SK-N-SH treated with all-trans-retinoic acid at 6 μM for 48 hours (cell line): ENCODE measurements around the gene CALB2.

Experiments
- ATAC-seq: fragments of 200-7000 bp; cut with Tn5 transposase; 3 replicates; pipeline ENCODE4 v1.9.1; 2020; ENCODE audit warnings: mild to moderate bottlenecking, moderate library complexity
- ARNTL ChIP-seq: fragments of 450-650 bp; formaldehyde crosslinking; IDR thresholded peaks from 2 replicates; pipeline ENCODE4 v1.5.0; 2020; ENCODE audit warnings: low read depth, mild to moderate bottlenecking, moderate library complexity, borderline replicate concordance
- BACH2 ChIP-seq: fragments of 250-450 bp; sonication (Bioruptor Pico); IDR thresholded peaks from 2 replicates; pipeline ENCODE4 v1.9.0; 2021; ENCODE audit warnings: mild to moderate bottlenecking, borderline replicate concordance
- CREB5 ChIP-seq: fragments of 250-450 bp; sonication (Bioruptor Pico); IDR thresholded peaks from 2 replicates; pipeline ENCODE4 v1.5.1; 2020; ENCODE audit warnings: low read depth, mild to moderate bottlenecking, moderate library complexity
- CSDC2 ChIP-seq: fragments of 250-450 bp; sonication (Bioruptor Pico); IDR thresholded peaks from 2 replicates; pipeline ENCODE4 v1.5.0; 2020; ENCODE audit warnings: mild to moderate bottlenecking, moderate library complexity
- CSRNP3 ChIP-seq: fragments of 250-450 bp; sonication (Bioruptor Pico); IDR thresholded peaks from 2 replicates; pipeline ENCODE4 v1.5.1; 2021; ENCODE audit warnings: mild to moderate bottlenecking, moderate library complexity
- ESRRG ChIP-seq: fragments of 250-450 bp; sonication (Bioruptor Pico); IDR thresholded peaks from 2 replicates; pipeline ENCODE4 v1.6.1; 2021; ENCODE audit warnings: mild to moderate bottlenecking
- GLIS3 ChIP-seq: fragments of 250-450 bp; sonication (Bioruptor Pico); IDR thresholded peaks from 2 replicates; pipeline ENCODE4 v1.5.0; 2020; ENCODE audit warnings: mild to moderate bottlenecking, moderate library complexity
- ISL1 ChIP-seq: fragments of 250-450 bp; sonication (Bioruptor Pico); IDR thresholded peaks from 2 replicates; pipeline ENCODE4 v2.1.2; 2022; ENCODE audit warnings: mild to moderate bottlenecking, moderate library complexity
- OSR1 ChIP-seq: fragments of 250-450 bp; sonication (Bioruptor Pico); IDR thresholded peaks from 2 replicates; pipeline ENCODE4 v1.8.0; 2022; ENCODE audit warnings: moderate library complexity, mild to moderate bottlenecking, inconsistent platforms
- PATZ1 ChIP-seq: fragments of 250-450 bp; sonication (Bioruptor Pico); IDR thresholded peaks from 2 replicates; pipeline ENCODE4 v1.8.0; 2020; ENCODE audit warnings: mild to moderate bottlenecking, moderate library complexity, borderline replicate concordance
- POU6F1 ChIP-seq: fragments of 250-450 bp; sonication (Bioruptor Pico); IDR thresholded peaks from 2 replicates; pipeline ENCODE4 v1.8.0; 2021; ENCODE audit warnings: low read depth, mild to moderate bottlenecking, moderate library complexity, borderline replicate concordance
- SNAI2 ChIP-seq: fragments of 250-450 bp; sonication (Bioruptor Pico); IDR thresholded peaks from 2 replicates; pipeline ENCODE4 v1.5.0; 2020; ENCODE audit warnings: mild to moderate bottlenecking, moderate library complexity
- TCF4 ChIP-seq: fragments of 250-450 bp; sonication (Bioruptor Pico); IDR thresholded peaks from 2 replicates; pipeline ENCODE4 v1.8.0; 2021; ENCODE audit warnings: mild to moderate bottlenecking, moderate library complexity, borderline replicate concordance
- TSHZ2 ChIP-seq: fragments of 250-450 bp; sonication (Bioruptor Pico); IDR thresholded peaks from 2 replicates; pipeline ENCODE4 v1.5.0; 2020; ENCODE audit warnings: mild to moderate bottlenecking, moderate library complexity
- ZC3H10 ChIP-seq: fragments of 250-450 bp; sonication (Bioruptor Pico); IDR thresholded peaks from 2 replicates; pipeline ENCODE4 v1.5.1; 2021; ENCODE audit warnings: mild to moderate bottlenecking, moderate library complexity
- ZFP3 ChIP-seq: fragments of 250-450 bp; sonication (Bioruptor Pico); IDR thresholded peaks from 2 replicates; pipeline ENCODE4 v1.5.0; 2020; ENCODE audit warnings: mild to moderate bottlenecking, moderate library complexity
- ZFP30 ChIP-seq: fragments of 450-650 bp; formaldehyde crosslinking; IDR thresholded peaks from 2 replicates; pipeline ENCODE4 v1.5.0; 2022; ENCODE audit warnings: mild to moderate bottlenecking, moderate library complexity
- ZNF565 ChIP-seq: fragments of 450-650 bp; formaldehyde crosslinking; conservative IDR thresholded peaks from 2 replicates; pipeline ENCODE4 v1.5.0; 2020; ENCODE audit warnings: low read depth, mild to moderate bottlenecking, moderate library complexity
- ZNF70 ChIP-seq: fragments of 450-650 bp; formaldehyde crosslinking; IDR thresholded peaks from 2 replicates; pipeline ENCODE4 v1.5.0; 2020; ENCODE audit warnings: mild to moderate bottlenecking, moderate library complexity
- ZNF8 ChIP-seq: fragments of 450-650 bp; formaldehyde crosslinking; IDR thresholded peaks from 2 replicates; pipeline ENCODE4 v1.5.0; 2020; ENCODE audit warnings: mild to moderate bottlenecking, moderate library complexity

CALB2 gene

GRCh38 chr16:71406316-71406715, 47.8 kb downstream of the CALB2 start:
- no peak for TF ChIP-seq BACH2 (CRISPR knock-in tag)
- no peak for TF ChIP-seq ARNTL (CRISPR knock-in tag)
- no peak for TF ChIP-seq ZNF565 (CRISPR knock-in tag)
- TF ChIP-seq ZNF8 (CRISPR knock-in tag), result no peak
- no peak for TF ChIP-seq TCF4
- no peak for TF ChIP-seq SNAI2 (CRISPR knock-in tag)
- no peak for TF ChIP-seq PATZ1 (CRISPR knock-in tag)
- TF ChIP-seq ZC3H10 (CRISPR knock-in tag), result no peak
- TF ChIP-seq CSDC2 (CRISPR knock-in tag), result no peak
- TF ChIP-seq ZFP3 (CRISPR knock-in tag), result no peak
- no peak for TF ChIP-seq OSR1 (CRISPR knock-in tag)
- TF ChIP-seq GLIS3 (CRISPR knock-in tag), result no peak
- TF ChIP-seq ZFP30 (CRISPR knock-in tag), result no peak
- no peak for ATAC-seq

GRCh38 chr16:71406724-71407123, 48.2 kb downstream of the CALB2 start:
- no peak for TF ChIP-seq ZNF70 (CRISPR knock-in tag)
- no peak for TF ChIP-seq POU6F1 (CRISPR knock-in tag)
- no peak for TF ChIP-seq PATZ1 (CRISPR knock-in tag)
- TF ChIP-seq BACH2 (CRISPR knock-in tag), result no peak
- no peak for TF ChIP-seq OSR1 (CRISPR knock-in tag)
- no peak for TF ChIP-seq ZNF565 (CRISPR knock-in tag)
- no peak for TF ChIP-seq TCF4
- TF ChIP-seq CSDC2 (CRISPR knock-in tag), result no peak
- no peak for ATAC-seq

GRCh38 chr16:71407731-71408130, 49.2 kb downstream of the CALB2 start:
- no peak for ATAC-seq
- TF ChIP-seq PATZ1 (CRISPR knock-in tag), result no peak
- TF ChIP-seq ZNF8 (CRISPR knock-in tag), result no peak

- ATAC-seq, result no peak
- TF ChIP-seq CSRNP3 (no peak), SNAI2 (CRISPR knock-in tag) (no peak), ARNTL (CRISPR knock-in tag) (no peak), ZC3H10 (CRISPR knock-in tag) (no peak), ESRRG (CRISPR knock-in tag) (no peak), ZFP3 (CRISPR knock-in tag) (no peak), ZFP30 (CRISPR knock-in tag) (no peak), CREB5 (CRISPR knock-in tag) (no peak), TSHZ2 (no peak), PATZ1 (CRISPR knock-in tag) (no peak), ISL1 (CRISPR knock-in tag) (no peak), ZNF565 (CRISPR knock-in tag) (no peak), CSDC2 (CRISPR knock-in tag) (no peak), GLIS3 (CRISPR knock-in tag) (no peak)
Observed at GRCh38 chr16:71408536-71408935, 50.0 kb downstream of the CALB2 start.
